ENCODE measurements around the gene TRIP12.
A peak's percentile ranks its signal among the peaks of the same experiment; 100 is the strongest.
"Not testable (repeated sequence)": the region's sequence is repeated elsewhere in the genome, so short reads cannot be mapped to it uniquely, and the experiment has no call there.

TRIP12 gene

GRCh38 chr2:229725716-229726574, 195.9 kb downstream of the TRIP12 start:
- no peaks in the 10 kb centered on the region for H3K36me3 ChIP-seq (ENCODE audit: insufficient read depth, low read length)
- no peak overlapping the region for H3K27ac ChIP-seq (ENCODE audit: low read depth, low read length)
- no peak overlapping the region for H3K9ac ChIP-seq (ENCODE audit: low read length)
- no peaks in the 10 kb centered on the region for H3K9me3 ChIP-seq (ENCODE audit: low read length)
- H3K4me3 ChIP-seq (ENCODE audit: low read depth in 1 of 2, low read length in 2 of 2): no peak overlapping the region
- H3K27me3 ChIP-seq (ENCODE audit: control insufficient read depth in 1 of 2, insufficient read depth in 2 of 2, low read length in 2 of 2): no peaks in the 10 kb centered on the region
- no peaks in the 10 kb centered on the region for H3K4me1 ChIP-seq (ENCODE audit: insufficient read depth, low read length)

- H3K4me1 ChIP-seq (ENCODE audit: insufficient read depth, low read length); H3K36me3 ChIP-seq (ENCODE audit: insufficient read depth, low read length); H3K27me3 ChIP-seq (ENCODE audit: control insufficient read depth in 1 of 2, insufficient read depth in 2 of 2, low read length in 2 of 2); H3K27ac ChIP-seq (ENCODE audit: low read depth, low read length); H3K9me3 ChIP-seq (ENCODE audit: low read length); H3K4me3 ChIP-seq (ENCODE audit: low read depth in 1 of 2, low read length in 2 of 2); H3K9ac ChIP-seq (ENCODE audit: low read length): not testable (repeated sequence)
These were observed 198.6 kb downstream of the TRIP12 start for GRCh38 chr2:229723192-229723591.

- H3K27me3 ChIP-seq (ENCODE audit: control insufficient read depth in 1 of 2, insufficient read depth in 2 of 2, low read length in 2 of 2): peaks cover 10 to 14% of the 10 kb centered on the region in 2 donors
- no peak overlapping the region for H3K4me3 ChIP-seq (ENCODE audit: low read depth in 1 of 2, low read length in 2 of 2)
- no peak overlapping the region for H3K9ac ChIP-seq (ENCODE audit: low read length)
- no peak overlapping the region for H3K27ac ChIP-seq (ENCODE audit: low read depth, low read length)
- no peaks in the 10 kb centered on the region for H3K4me1 ChIP-seq (ENCODE audit: insufficient read depth, low read length)
- H3K9me3 ChIP-seq (ENCODE audit: low read length): no peaks in the 10 kb centered on the region
- H3K36me3 ChIP-seq (ENCODE audit: insufficient read depth, low read length): no peaks in the 10 kb centered on the region
These were observed 201.7 kb downstream of the TRIP12 start for GRCh38 chr2:229719926-229720647.

- Histone ChIP-seq H3K27ac (ENCODE audit: low read depth, low read length) (no peak overlapping the region), H3K36me3 (ENCODE audit: insufficient read depth, low read length) (no peaks in the 10 kb centered on the region), H3K27me3 (ENCODE audit: control insufficient read depth in 1 of 2, insufficient read depth in 2 of 2, low read length in 2 of 2) (peaks cover 18 to 31% of the 10 kb centered on the region in 2 donors), H3K4me3 (ENCODE audit: low read depth in 1 of 2, low read length in 2 of 2) (no peak overlapping the region), H3K9me3 (ENCODE audit: low read length) (no peaks in the 10 kb centered on the region), H3K4me1 (ENCODE audit: insufficient read depth, low read length) (no peaks in the 10 kb centered on the region), H3K9ac (ENCODE audit: low read length) (no peak overlapping the region)
These were observed 203.8 kb downstream of the TRIP12 start for GRCh38 chr2:229718057-229718456.

- H3K4me1 ChIP-seq (ENCODE audit: insufficient read depth, low read length): no peaks in the 10 kb centered on the region
- H3K9me3 ChIP-seq (ENCODE audit: low read length): no peaks in the 10 kb centered on the region
- H3K27ac ChIP-seq (ENCODE audit: low read depth, low read length): no peak overlapping the region
- H3K27me3 ChIP-seq (ENCODE audit: control insufficient read depth in 1 of 2, insufficient read depth in 2 of 2, low read length in 2 of 2): peaks cover 26 to 37% of the 10 kb centered on the region in 2 donors
- no peak overlapping the region for H3K4me3 ChIP-seq (ENCODE audit: low read depth in 1 of 2, low read length in 2 of 2)
- no peaks in the 10 kb centered on the region for H3K36me3 ChIP-seq (ENCODE audit: insufficient read depth, low read length)
- H3K9ac ChIP-seq (ENCODE audit: low read length): no peak overlapping the region
These were observed 205.8 kb downstream of the TRIP12 start for GRCh38 chr2:229715895-229716507.

GRCh38 chr2:229714736-229715541, 206.9 kb downstream of the TRIP12 start:
- Histone ChIP-seq H3K27ac (ENCODE audit: low read depth, low read length) (no peak overlapping the region), H3K36me3 (ENCODE audit: insufficient read depth, low read length) (no peaks in the 10 kb centered on the region), H3K4me3 (ENCODE audit: low read depth in 1 of 2, low read length in 2 of 2) (peak overlapping the region in 1 of 2 donors; percentile 32), H3K9me3 (ENCODE audit: low read length) (no peaks in the 10 kb centered on the region), H3K4me1 (ENCODE audit: insufficient read depth, low read length) (no peaks in the 10 kb centered on the region), H3K9ac (ENCODE audit: low read length) (no peak overlapping the region), H3K27me3 (ENCODE audit: control insufficient read depth in 1 of 2, insufficient read depth in 2 of 2, low read length in 2 of 2) (peaks cover 26 to 37% of the 10 kb centered on the region in 2 donors)

GRCh38 chr2:229714080-229714735, 207.6 kb downstream of the TRIP12 start, which contains the start of gene DNER:
Gene DNER, minus strand, starts transcription at chr2:229714555. Its CDS starts 132 bp downstream, at chr2:229714423.
- no peak within 1 kb of the TSS for H3K9ac ChIP-seq (ENCODE audit: low read length)
- peak within 1 kb of the TSS in 1 of 2 donors; percentile 32 for H3K4me3 ChIP-seq (ENCODE audit: low read depth in 1 of 2, low read length in 2 of 2)
- H3K27ac ChIP-seq (ENCODE audit: low read depth, low read length): no peak within 1 kb of the TSS

More at GRCh38 chr2:229714080-229714735, 207.6 kb downstream of the TRIP12 start, which contains the start of gene DNER:
- Histone ChIP-seq H3K27me3 (ENCODE audit: control insufficient read depth in 1 of 2, insufficient read depth in 2 of 2, low read length in 2 of 2) (peaks cover 26 to 36% of the 10 kb centered on the region in 2 donors), H3K36me3 (ENCODE audit: insufficient read depth, low read length) (no peaks in the 10 kb centered on the region), H3K4me1 (ENCODE audit: insufficient read depth, low read length) (no peaks in the 10 kb centered on the region), H3K9me3 (ENCODE audit: low read length) (no peaks in the 10 kb centered on the region)

Data from muscle layer of colon (tissue), 2 donors.